ENCODE measurements around the gene TMEM132C.

DNA sequence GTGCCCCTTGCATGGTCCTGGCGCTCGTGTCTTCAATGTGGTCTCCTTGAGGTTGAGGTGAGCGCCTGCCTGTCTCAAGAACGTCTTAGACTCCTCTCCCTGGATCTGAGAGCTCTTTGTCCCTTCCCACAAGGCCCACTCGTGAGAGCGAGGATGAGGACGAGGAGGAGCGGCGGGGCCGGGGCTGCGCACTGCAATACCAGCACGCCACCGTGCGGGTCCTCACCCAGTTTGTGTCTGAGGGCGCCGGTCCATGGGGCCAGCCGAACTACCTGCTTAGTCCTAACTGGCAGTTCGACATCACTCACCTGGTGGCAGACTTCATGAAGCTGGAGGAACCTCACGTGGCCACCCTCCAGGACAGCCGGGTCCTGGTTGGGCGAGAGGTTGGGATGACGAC lies 428.7 kb downstream of the TMEM132C start:
- TF ChIP-seq, protein P1, sequence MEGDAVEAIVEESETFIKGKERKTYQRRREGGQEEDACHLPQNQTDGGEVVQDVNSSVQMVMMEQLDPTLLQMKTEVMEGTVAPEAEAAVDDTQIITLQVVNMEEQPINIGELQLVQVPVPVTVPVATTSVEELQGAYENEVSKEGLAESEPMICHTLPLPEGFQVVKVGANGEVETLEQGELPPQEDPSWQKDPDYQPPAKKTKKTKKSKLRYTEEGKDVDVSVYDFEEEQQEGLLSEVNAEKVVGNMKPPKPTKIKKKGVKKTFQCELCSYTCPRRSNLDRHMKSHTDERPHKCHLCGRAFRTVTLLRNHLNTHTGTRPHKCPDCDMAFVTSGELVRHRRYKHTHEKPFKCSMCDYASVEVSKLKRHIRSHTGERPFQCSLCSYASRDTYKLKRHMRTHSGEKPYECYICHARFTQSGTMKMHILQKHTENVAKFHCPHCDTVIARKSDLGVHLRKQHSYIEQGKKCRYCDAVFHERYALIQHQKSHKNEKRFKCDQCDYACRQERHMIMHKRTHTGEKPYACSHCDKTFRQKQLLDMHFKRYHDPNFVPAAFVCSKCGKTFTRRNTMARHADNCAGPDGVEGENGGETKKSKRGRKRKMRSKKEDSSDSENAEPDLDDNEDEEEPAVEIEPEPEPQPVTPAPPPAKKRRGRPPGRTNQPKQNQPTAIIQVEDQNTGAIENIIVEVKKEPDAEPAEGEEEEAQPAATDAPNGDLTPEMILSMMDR (IDR thresholded peaks at IDR 0.05), result no peak
- no peak for TF ChIP-seq POLR2A (IDR thresholded peaks at IDR 0.05)
